SJCRH30 (cell line): Measurements from ENCODE around the gene KCNK5. TPM values are rescaled to one million over a fixed set of nuclear protein-coding genes. Genes with fewer than 3 reads are reported as not detected.

Experiments used
- DNase-seq, 2 experiments: peaks; one replicate each; pipeline ENCODE4 v3.0.0-alpha.2; 2015 to 2020
- H3K27ac ChIP-seq: fragments of 250-450 bp; sonication (Bioruptor Pico); 2 replicates; pipeline ENCODE4 v1.5.1; 2020; ENCODE audit warnings: mild to moderate bottlenecking, moderate library complexity
- H3K27me3 ChIP-seq: fragments of 250-450 bp; sonication (Bioruptor Pico); 2 replicates; pipeline ENCODE4 v1.5.1; 2020; ENCODE audit warnings: mild to moderate bottlenecking, moderate library complexity
- H3K36me3 ChIP-seq: fragments of 250-450 bp; sonication (Bioruptor Pico); 2 replicates; pipeline ENCODE4 v1.5.1; 2020; ENCODE audit warnings: mild to moderate bottlenecking, moderate library complexity
- H3K4me1 ChIP-seq: fragments of 250-450 bp; sonication (Bioruptor Pico); 2 replicates; pipeline ENCODE4 v1.5.1; 2020; ENCODE audit warnings: mild to moderate bottlenecking, moderate library complexity
- H3K4me3 ChIP-seq: fragments of 250-450 bp; sonication (Bioruptor Pico); 2 replicates; pipeline ENCODE4 v1.5.1; 2020; ENCODE audit warnings: mild to moderate bottlenecking, moderate library complexity
- H3K9me3 ChIP-seq: fragments of 250-450 bp; sonication (Bioruptor Pico); replicated peaks from 2 replicates; pipeline ENCODE4 v1.5.1; 2020; ENCODE audit warnings: mild to moderate bottlenecking, moderate library complexity
- total RNA-seq: library from RNA; depleted of rRNA; stranded (reverse); fragments of >200 nt; shearing (Covaris generic); gene quantifications from 2 replicates; pipeline ENCODE4 v1.2.3, GENCODE V29; 2014

KCNK5 gene
- total RNA-seq, 1 experiment from 2014 or later = 9.5 TPM

- H3K4me3 ChIP-seq = peak overlapping the region; percentile 59; the same call in 1 of the 2 replicates
- no peaks in the 10 kb centered on the region for H3K36me3 ChIP-seq
- H3K27me3 ChIP-seq = no peaks in the 10 kb centered on the region
- H3K4me1 ChIP-seq = 0 out of 2 replicates have a peak, but pooled peaks cover 3% of the 10 kb centered on the region
- no peak overlapping the region for H3K27ac ChIP-seq
- no peak for DNase-seq
- no peaks in the 10 kb centered on the region for H3K9me3 ChIP-seq
Observed at GRCh38 chr6:39227476-39227875, 1.8 kb downstream of the KCNK5 start.

DNA sequence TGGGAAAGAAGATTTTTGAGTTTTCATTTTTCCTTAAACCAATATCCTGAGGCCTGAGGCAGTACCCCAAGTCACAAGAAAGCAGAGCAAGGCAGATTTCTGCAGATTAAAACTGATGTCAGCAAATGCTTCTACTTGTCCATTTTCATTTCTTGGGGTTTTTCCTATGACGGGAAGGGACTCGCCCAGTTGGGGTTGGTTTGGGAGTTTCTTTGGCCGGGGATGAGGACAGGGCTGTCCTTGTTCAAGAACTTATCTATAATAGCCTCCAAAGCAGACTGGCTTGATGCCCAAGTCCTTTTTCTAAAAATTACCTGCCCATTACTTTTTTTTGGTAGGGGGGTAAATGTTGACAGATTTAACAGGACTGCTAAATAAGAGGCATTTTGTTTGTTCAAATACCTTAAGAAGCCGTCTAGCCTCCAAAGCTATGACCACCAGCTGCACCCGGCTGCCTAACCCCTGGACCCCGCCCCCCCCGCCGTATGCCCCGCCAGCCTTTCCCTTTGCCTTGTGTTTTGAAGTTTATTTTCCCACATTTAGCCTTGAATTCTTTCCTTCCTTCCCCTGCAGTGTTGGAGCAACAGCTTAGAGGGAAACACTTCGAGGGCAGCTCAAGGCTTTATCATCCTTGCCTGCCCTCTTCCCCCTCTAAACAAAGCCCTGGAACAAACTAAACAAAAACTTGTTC is 2.5 kb downstream of the KCNK5 start:
- Histone ChIP-seq H3K27me3 (no peaks in the 10 kb centered on the region), H3K4me3 (no peak overlapping the region), H3K27ac (no peak overlapping the region), H3K9me3 (no peaks in the 10 kb centered on the region), H3K4me1 (0 out of 2 replicates have a peak, but pooled peaks cover 3% of the 10 kb centered on the region), H3K36me3 (no peaks in the 10 kb centered on the region)
- DNase-seq = no peak

GRCh38 chr6:39225946-39226437 is 3.3 kb downstream of the KCNK5 start:
- no peak overlapping the region for H3K27ac ChIP-seq
- DNase-seq = no peak
- H3K36me3 ChIP-seq = no peaks in the 10 kb centered on the region
- 0 out of 2 replicates have a peak, but pooled peaks cover 3% of the 10 kb centered on the region for H3K4me1 ChIP-seq
- no peaks in the 10 kb centered on the region for H3K27me3 ChIP-seq
- no peak overlapping the region for H3K4me3 ChIP-seq
- no peaks in the 10 kb centered on the region for H3K9me3 ChIP-seq

DNA sequence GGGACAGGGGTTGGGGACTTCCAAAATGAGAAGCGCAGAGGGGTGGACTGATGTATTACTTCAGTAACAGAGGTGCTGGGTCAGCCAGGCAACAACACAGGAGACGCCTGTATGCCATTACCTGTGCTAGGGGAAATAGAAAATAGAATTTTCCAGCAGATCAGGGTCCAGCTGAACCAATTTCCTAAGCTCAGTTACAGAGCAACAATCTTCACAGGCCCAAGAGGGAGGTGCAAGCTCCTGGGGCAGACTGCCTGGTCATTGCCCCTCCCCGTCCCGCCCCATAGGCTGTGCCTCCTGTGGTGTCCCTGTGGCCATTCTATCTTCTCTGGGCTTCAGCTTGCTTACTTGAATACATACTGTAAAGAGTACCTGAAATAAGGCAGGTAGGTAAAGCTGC is 3.7 kb downstream of the KCNK5 start:
- no peak overlapping the region for H3K27ac ChIP-seq
- H3K4me1 ChIP-seq = 0 out of 2 replicates have a peak, but pooled peaks cover 3% of the 10 kb centered on the region
- no peak for DNase-seq
- H3K9me3 ChIP-seq = no peaks in the 10 kb centered on the region
- no peaks in the 10 kb centered on the region for H3K27me3 ChIP-seq
- no peaks in the 10 kb centered on the region for H3K36me3 ChIP-seq
- no peak overlapping the region for H3K4me3 ChIP-seq

GRCh38 chr6:39224523-39225182 is 4.6 kb downstream of the KCNK5 start:
- Histone ChIP-seq H3K36me3 (no peaks in the 10 kb centered on the region), H3K27me3 (no peaks in the 10 kb centered on the region), H3K4me3 (no peak overlapping the region), H3K9me3 (no peaks in the 10 kb centered on the region), H3K4me1 (0 out of 2 replicates have a peak, but pooled peaks cover 3% of the 10 kb centered on the region), H3K27ac (no peak overlapping the region)
- DNase-seq = no peak

DNA sequence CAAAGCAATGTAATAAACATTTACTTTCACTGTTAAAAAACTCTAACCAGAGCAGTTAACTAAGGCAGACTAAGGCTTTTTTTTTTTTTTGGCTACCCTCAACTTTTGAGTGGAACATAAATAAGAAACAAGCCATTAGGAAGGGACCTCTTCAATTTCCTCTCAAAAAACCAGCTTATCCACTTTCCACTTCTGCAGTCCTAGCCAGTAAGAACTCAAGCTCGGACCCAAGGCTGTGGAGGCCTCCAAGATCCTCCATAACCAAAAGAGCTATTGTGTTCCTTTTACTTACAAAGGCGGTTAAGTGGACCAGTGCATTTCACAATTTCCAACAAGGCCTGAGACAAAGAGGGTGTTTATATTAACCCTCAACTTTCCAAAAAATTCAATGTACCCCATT is 5.3 kb downstream of the KCNK5 start:
- H3K9me3 ChIP-seq = no peaks in the 10 kb centered on the region
- no peak overlapping the region for H3K27ac ChIP-seq
- DNase-seq = no peak
- no peak overlapping the region for H3K4me3 ChIP-seq
- H3K27me3 ChIP-seq = no peaks in the 10 kb centered on the region
- no peaks in the 10 kb centered on the region for H3K36me3 ChIP-seq
- H3K4me1 ChIP-seq = 0 out of 2 replicates have a peak, but pooled peaks cover 3% of the 10 kb centered on the region

DNA sequence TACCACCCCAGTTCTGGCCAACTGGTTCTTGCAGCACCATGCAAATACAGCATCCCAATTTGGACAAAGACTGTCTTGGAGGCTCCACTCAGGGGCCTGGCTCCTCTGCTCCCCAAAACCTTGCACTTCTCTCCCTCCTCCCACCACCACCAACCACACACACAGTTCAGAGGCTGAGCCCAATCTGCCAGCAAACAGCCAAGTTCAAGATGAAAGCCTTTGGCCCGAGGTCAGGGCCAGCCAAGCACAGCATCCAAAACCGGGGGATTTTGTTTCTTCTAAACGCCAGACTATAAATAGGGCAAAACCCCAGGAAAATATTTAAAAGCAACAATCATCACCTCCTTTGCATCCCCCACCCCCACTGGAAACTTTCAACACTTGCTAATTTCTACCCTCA is 5.7 kb downstream of the KCNK5 start:
- 0 out of 2 replicates have a peak, but pooled peaks cover 3% of the 10 kb centered on the region for H3K4me1 ChIP-seq
- H3K27me3 ChIP-seq = no peaks in the 10 kb centered on the region
- H3K9me3 ChIP-seq = no peaks in the 10 kb centered on the region
- no peaks in the 10 kb centered on the region for H3K36me3 ChIP-seq
- no peak for DNase-seq
- H3K27ac ChIP-seq = no peak overlapping the region
- H3K4me3 ChIP-seq = no peak overlapping the region

DNA sequence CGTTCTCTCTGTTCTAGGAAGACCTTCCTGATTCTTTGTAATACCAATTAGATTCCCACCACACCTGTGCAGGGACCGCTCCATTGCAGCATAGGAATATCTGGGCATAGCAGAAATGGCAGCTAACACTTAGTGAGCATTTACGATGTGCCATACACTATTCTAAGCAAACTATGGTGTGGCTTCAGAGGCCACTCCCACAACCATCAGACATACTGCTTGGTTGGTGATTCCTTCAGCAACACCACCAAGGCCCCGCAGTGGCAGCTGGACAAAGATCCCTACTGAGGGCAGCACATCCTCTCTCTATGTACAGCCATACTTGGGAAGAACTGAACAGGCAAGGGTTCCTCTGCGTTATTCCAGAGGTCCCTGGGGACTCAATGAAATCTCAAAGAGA is 6.2 kb downstream of the KCNK5 start:
- no peak for DNase-seq
- Histone ChIP-seq H3K9me3 (no peaks in the 10 kb centered on the region), H3K36me3 (no peaks in the 10 kb centered on the region), H3K4me1 (0 out of 2 replicates have a peak, but pooled peaks cover 3% of the 10 kb centered on the region), H3K27ac (no peak overlapping the region), H3K27me3 (no peaks in the 10 kb centered on the region), H3K4me3 (no peak overlapping the region)

DNA sequence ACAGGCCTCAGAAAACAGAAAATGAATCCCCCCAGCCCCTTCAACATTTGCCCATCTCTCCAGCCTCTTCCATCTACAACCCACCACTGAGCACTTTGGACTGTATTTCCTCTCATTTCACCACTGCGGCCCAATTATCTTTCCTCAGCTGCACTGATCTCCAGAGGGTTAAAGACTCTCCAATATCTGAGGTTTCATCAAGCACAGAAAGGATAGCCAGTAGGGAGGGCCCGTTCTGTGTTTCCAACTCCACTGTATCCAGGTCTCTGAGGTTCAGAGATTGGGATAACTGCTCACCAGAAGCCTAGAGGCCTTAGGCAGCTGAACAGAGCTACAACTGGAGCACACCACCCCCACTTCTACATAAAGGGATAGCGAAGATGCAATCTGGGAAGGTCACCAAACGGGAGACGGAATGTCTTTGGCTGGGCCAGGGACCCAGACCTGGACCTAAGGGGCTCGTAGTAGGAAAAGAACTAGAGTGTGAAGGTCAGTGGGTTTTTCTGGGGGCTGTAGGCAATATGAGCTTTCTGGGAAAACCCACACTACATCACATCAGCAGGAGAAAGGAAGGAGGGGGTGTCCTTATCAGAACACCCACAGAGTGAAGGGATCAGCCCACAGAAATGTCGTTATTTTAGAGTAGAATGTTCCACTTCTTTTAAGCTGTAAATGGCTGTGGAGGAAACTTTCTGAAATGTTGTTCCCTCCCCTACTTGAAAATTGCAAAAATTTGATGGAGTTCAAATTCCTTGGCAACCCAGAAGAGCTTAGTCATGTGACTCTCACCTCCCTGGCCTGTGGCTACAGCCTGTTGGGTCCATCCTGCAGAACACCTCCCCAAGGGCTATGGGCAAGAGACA is 7.3 kb downstream of the KCNK5 start:
- no peaks in the 10 kb centered on the region for H3K4me1 ChIP-seq
- H3K9me3 ChIP-seq = no peaks in the 10 kb centered on the region
- H3K4me3 ChIP-seq = no peak overlapping the region
- no peaks in the 10 kb centered on the region for H3K36me3 ChIP-seq
- no peaks in the 10 kb centered on the region for H3K27me3 ChIP-seq
- no peak for DNase-seq
- no peak overlapping the region for H3K27ac ChIP-seq

DNA sequence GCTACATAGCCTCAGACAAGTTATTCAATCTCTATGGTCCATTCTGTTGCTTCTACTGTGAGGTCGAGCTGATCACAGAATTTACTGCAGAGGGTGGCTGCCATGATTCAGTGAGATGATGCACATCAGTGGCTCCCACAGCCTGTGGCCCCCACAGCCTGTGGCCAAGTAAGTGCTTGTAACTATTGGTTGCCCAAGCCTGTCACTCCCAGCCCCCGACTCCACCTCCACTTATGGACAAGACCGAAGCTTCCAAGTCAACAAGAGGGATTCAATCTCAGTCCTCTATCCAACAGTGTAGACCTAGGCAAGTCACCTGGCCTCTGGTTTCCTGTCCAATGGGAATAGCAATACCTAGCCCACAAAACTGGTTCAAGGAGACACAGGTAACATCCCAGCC is 8.2 kb downstream of the KCNK5 start:
- Histone ChIP-seq H3K4me1 (no peaks in the 10 kb centered on the region), H3K27ac (no peak overlapping the region), H3K9me3 (no peaks in the 10 kb centered on the region), H3K27me3 (no peaks in the 10 kb centered on the region), H3K4me3 (no peak overlapping the region), H3K36me3 (no peaks in the 10 kb centered on the region)
- DNase-seq = no peak

DNA sequence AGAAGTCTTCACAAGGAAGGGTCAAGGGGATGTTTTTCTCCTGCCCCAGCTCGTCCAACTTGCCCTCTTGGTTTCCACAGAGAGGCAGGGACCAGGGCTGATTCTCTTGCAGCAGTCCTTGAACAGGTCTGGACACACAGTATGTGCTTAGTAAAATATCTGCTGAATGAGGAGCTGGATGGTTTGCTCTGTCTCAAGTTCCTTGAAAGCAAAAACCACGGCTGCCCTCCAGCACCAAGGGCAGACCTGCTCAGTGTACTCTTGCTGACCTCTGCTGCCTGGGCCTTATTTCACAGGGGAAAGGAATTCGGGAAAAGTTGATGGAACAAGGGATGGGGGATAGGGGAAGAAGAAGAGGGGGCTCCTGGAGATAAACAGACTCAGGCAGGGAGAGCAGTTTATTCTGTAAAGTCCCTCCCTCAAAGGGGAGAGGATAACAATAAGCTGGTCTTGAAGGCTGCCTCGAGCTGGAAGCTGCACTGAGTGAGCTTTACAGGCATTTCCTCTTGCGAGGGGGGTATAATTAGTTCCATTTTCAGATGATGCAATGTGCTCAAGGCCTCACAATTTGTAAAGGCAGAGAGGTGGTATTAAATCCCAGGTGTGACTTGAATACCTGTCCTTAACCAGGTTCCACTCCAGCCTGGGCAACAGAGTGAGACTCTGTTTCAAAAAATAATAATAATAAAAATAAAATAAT is 10.3 kb downstream of the KCNK5 start:
- no peak for DNase-seq
- Histone ChIP-seq H3K4me1 (no peaks in the 10 kb centered on the region), H3K4me3 (no peak overlapping the region), H3K36me3 (no peaks in the 10 kb centered on the region), H3K27ac (no peak overlapping the region), H3K27me3 (no peaks in the 10 kb centered on the region), H3K9me3 (no peaks in the 10 kb centered on the region)

- H3K9me3 ChIP-seq = no peaks in the 10 kb centered on the region
- no peak overlapping the region for H3K4me3 ChIP-seq
- no peaks in the 10 kb centered on the region for H3K27me3 ChIP-seq
- H3K27ac ChIP-seq = no peak overlapping the region
- no peak for DNase-seq
- no peaks in the 10 kb centered on the region for H3K4me1 ChIP-seq
- H3K36me3 ChIP-seq = no peaks in the 10 kb centered on the region
Observed at GRCh38 chr6:39217177-39217864, 12.0 kb downstream of the KCNK5 start.

- Histone ChIP-seq H3K4me3 (no peak overlapping the region), H3K36me3 (no peaks in the 10 kb centered on the region), H3K27me3 (no peaks in the 10 kb centered on the region), H3K27ac (no peak overlapping the region), H3K9me3 (no peaks in the 10 kb centered on the region), H3K4me1 (no peaks in the 10 kb centered on the region; the same call in 1 of the 2 replicates)
- DNase-seq = no peak
Observed at GRCh38 chr6:39215640-39216158, 13.6 kb downstream of the KCNK5 start.
